Mononuclear cell (primary cell): ENCODE data around the gene TAF4. TPM values are rescaled to one million over a fixed set of nuclear protein-coding genes. Genes with fewer than 3 reads are reported as not detected.

Experiments
- H3K27me3 ChIP-seq: 2 replicates; pipeline ENCODE4 v1.6.0; 2011; ENCODE audit warnings: low read length, control low read depth; ENCODE audit not compliant: insufficient read depth
- H3K4me1 ChIP-seq: 2 replicates; pipeline ENCODE4 v1.5.1; 2011; ENCODE audit warnings: mild to moderate bottlenecking, low read length, control low read depth; ENCODE audit not compliant: insufficient read depth
- H3K4me3 ChIP-seq: 2 replicates; pipeline ENCODE4 v1.5.1; 2011; ENCODE audit warnings: mild to moderate bottlenecking, low read length, moderate library complexity
- H3K9me3 ChIP-seq: 2 replicates; pipeline ENCODE4 v1.5.1; 2011; ENCODE audit warnings: low read depth, mild to moderate bottlenecking, control low read depth, low read length
- total RNA-seq: library from RNA; depleted of rRNA; stranded (reverse); fragments of >200 nt; gene quantifications from one replicate; pipeline ENCODE4 v1.2.3, GENCODE V29; 2012

TAF4 gene
- total RNA-seq, 1 donor = 7.7 TPM

DNA sequence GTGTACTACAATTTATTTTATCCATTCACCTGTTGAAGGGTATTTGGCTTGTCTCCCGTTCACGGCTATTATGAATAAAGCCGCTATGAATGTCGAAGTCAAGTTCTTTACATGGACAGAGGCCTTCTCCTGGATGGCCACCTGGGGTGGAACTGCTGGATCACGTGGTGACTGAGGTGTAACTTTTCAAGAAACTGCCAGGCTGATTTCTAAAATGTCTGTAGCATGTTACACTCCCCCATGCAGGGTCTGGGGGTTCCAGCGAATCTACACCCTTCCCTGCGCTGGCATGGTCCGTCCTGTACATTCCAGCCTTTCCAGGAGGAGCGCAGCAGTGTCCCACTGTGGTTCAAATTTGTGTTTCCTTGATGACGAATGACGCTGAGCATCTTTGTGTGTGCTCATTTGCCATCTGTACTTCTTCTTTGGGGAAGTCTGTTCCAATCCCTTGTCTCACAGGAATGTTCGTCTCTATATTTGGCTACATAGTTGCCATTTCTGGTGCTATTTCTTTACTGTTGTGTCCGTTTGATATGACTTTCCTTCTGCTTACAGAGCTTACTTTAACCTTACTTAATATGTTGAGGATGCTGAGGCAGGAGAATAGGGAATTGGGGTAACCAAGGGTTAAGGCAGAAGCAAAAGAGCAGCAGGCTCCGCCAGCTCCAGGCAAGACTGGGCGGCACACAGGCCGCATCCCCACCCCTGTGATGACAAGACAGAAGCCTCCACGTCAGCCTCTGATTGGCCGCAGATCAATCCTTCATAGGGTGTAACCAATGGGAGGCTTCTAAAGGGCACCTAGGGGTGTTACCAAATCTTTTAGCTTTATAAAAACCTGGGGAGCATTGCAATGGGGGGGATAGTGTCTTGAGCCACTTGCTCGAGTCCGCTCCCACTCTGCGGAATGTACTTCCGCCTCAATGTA is 106.6 kb downstream of the TAF4 start:
- no peaks in the 10 kb centered on the region for H3K27me3 ChIP-seq

DNA sequence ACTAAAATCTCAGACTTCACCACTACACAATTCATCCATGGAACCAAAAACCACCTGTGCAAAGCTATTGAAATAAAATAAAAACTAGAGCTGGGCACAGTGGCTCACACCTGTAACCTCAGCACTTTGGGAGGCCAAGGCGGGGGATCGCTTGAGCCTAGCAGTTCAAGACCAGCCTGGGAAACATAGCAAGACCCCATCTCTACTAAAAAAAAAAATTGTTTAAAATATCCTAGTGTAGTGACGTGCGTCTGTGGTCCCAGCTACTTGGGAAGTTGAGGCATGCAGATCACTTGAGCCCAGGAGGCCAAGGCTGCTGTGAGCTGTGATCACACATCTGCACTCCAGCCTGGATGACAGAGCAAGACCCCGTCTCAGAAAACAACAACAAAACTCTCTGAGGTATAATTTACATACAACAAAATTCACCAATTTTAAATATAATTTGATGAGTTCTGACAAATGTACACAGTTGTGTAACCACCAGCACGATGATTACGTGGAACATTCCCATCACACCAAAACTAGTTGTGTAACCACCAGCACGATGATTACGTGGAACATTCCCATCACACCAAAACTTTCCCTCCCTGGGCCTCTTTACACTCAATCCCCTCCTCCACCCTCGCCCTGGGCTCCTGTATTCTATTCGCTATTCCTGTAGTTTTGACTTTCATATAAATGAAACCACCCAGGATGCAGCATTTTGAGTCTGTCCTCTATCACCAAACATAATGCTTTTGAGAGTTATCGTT is 107.5 kb downstream of the TAF4 start:
- H3K9me3 ChIP-seq = no peaks in the 10 kb centered on the region
- H3K4me1 ChIP-seq = no peaks in the 10 kb centered on the region
- no peak overlapping the region for H3K4me3 ChIP-seq
- no peaks in the 10 kb centered on the region for H3K27me3 ChIP-seq

More for the DNA sequence above, 106.6 kb downstream of the TAF4 start:
- Histone ChIP-seq H3K4me3 (no peak overlapping the region), H3K4me1 (no peaks in the 10 kb centered on the region), H3K9me3 (no peaks in the 10 kb centered on the region)

DNA sequence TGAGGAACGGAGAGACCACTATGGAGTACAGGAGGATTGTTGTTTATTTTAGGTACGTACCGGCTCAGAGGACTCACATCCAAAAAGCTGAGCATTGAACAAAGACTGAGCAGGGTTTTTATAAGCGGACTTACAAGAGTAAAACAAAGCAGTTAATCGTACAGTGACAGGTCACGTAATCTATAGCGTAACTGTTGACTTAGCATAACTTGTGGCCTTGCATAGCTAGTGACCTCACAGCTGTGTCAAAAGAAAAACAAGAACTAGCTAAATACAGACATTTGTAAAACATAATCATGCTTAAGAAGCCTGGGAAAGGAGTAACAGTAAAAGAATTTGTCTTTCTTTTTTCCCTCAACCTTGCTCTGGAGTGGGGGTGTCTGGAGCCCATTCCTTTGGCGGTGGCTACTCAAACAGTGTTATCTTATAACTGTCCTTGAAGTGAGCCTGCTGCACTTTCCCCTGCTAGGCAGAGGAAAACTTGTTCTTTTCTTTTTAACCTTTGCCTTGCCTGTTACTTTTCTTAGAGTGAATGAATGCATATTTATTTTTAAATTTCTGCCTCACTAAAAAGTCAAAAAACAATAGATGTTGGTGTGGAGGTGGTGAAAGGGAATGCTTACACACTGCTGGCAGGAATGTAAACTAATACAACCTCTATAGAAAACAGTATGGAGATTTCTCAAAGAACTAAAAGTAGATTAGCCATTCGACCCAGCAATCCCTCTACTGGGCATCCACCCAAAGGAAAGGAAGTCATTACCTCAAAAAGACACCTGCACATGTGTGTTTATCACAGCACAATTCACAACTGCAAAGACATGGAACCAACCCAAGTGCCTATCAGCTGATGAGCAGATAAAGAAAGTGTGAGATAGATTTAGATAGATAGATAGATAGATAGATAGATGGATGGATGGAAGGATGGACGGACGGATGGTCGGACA is 109.0 kb downstream of the TAF4 start:
- Histone ChIP-seq H3K9me3 (no peaks in the 10 kb centered on the region), H3K27me3 (no peaks in the 10 kb centered on the region), H3K4me3 (no peak overlapping the region), H3K4me1 (no peaks in the 10 kb centered on the region)

DNA sequence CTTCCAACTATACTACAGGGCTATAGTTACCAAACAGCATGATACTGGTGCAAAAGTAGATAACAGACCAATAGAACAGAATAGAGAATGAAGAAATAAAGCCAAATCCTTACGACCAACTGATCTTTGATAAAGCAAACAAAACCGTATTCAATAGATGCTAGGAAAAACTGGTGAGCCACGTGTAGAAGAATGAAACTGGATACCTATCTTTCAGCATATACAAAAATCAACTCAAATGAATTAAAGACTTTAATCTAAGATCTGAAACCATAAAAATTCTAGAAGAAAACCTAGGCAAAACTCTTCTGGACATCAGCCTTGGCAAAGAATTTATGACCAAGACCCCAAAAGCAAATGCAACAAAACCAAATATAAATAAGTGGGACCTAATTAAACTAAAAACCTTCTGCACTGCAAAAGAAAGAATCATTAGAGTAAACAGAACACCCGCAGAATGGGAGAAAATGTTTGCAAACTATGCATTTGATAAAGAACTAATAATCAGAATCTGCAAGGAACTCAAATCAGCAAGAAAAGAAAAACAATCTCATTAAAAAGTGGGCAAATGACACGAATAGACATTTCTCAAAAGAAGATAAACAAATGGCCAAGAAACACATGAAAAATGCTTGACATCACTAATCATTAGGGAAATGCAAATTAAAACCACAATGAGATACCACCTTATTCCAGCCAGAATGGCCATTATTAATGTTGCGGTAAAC is 109.8 kb downstream of the TAF4 start:
- H3K9me3 ChIP-seq = no peaks in the 10 kb centered on the region
- no peaks in the 10 kb centered on the region for H3K27me3 ChIP-seq
- H3K4me3 ChIP-seq = no peak overlapping the region
- H3K4me1 ChIP-seq = no peaks in the 10 kb centered on the region

DNA sequence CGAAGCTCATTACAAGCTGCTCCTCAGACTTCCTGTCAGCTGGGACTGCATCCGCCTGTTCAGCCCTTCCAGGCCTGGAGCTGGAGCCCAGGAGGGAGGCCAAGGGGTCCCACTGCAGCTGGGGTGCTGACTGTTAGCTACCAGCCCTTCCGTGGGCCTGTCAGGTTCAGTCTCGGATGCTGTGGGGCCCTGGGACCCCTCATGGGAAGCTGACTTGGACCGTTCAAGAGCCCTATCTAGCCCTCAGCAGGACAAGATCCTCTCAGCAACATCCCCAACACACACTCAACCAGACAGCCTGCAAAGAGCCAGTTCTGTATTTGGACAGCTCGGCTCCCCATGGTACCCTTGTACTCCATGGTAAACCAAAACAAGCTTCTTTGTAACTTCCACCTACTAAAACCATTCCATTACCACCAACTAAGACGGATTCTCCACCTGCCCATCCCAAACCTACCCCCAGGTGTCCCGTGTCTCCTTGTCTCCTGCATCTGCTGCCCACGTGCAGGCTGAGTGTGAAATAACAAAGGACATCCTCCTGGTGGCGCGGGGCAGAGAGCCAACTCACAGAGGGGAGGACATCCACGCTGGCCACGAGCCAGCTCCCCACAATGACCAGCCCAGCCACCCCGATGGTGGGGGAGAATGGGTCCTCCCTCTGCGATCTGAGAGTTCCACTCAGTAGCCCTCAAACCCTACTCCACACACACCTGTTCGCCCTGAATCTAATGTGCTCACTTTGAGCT is 111.2 kb downstream of the TAF4 start:
- no peaks in the 10 kb centered on the region for H3K4me1 ChIP-seq
- no peaks in the 10 kb centered on the region for H3K9me3 ChIP-seq
- H3K4me3 ChIP-seq = no peak overlapping the region
- no peaks in the 10 kb centered on the region for H3K27me3 ChIP-seq

DNA sequence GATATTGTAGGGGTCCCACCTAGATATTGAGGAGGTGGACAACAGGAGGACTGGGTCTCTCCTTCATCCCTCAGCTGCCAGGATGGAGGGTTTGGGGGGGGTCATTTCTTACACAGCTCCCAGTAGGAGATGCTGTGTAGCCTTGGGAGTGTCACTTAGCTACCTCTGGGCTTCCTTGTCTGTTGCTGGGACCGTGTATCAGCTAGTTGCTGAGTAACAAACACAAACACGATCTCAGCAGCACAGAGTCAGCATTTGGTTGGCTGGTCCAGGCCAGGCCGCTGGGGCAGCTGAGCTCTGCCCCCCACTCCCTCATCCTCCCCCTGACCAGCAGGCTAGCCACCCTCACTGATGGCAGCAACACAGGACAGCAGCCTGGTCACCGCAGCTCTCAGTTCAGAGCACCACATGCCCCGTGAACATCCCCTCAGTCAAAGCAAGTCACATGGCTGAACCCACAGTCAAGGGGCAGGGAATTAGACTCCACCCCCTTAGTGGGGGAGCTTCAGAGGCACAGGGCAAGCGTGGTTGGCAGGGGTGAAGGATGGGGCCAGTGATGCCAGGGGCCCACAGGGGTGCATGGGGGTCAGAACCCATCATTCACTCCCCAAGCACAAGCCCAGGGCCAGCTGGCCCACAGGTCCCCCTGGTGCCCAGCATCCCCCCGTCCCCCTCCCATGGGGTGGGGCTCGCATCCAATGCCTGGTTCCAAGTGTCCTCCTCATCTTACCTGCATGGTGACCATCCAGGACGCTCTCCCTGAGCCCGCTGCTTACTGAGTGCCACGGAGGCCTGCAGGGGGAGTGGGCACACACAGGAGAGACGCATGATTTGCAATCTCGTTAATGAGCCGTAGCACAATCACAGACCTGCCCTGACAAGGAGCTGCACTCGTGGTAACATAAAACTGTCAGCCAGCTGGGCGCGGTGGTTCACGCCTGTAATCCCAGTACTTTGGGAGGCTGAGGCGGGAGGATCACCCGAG is 112.4 kb downstream of the TAF4 start:
- H3K27me3 ChIP-seq = no peaks in the 10 kb centered on the region
- no peaks in the 10 kb centered on the region for H3K9me3 ChIP-seq
- no peak overlapping the region for H3K4me3 ChIP-seq
- H3K4me1 ChIP-seq = no peaks in the 10 kb centered on the region

DNA sequence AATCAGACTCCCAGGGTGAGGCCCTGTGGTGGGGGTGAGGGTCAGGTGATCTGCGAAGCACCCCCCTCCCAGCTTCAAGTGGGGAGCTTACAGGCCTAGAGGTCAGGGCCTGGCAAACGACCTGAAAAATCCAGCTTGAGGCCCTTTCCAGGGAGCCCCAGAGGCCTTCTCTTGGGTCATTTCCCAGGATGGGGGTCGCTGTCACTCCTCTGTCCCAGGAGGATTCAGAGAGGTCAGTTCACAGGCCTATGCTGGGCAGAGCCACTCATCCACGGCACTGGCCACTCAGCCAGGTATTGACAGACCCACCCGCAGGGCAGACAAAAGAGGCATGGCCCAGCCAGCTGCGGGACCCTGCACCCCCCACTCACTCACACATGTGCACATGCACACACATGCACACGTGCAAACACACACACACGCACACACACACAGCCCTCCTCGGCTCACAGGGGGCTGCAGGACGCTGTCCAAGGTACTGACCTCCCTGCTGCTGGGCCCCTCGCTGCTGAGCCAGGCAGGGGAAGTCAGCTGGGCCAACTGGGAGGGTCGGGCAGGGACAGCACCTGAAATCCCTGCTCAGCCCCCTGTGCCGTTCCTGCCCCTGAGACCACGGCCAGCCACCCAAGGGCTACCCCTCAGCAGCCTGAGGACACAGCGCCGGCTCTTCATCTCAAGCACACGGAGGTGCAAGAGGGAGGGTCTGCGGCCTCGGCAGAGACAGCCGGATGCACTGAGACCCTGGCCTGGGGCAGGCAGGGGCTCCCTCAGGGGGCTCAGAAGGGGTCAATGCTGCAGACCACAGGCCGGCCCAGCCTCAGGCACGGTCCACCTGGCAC is 113.8 kb downstream of the TAF4 start:
- no peaks in the 10 kb centered on the region for H3K9me3 ChIP-seq
- no peaks in the 10 kb centered on the region for H3K4me1 ChIP-seq
- H3K27me3 ChIP-seq = no peaks in the 10 kb centered on the region
- H3K4me3 ChIP-seq = no peak overlapping the region

DNA sequence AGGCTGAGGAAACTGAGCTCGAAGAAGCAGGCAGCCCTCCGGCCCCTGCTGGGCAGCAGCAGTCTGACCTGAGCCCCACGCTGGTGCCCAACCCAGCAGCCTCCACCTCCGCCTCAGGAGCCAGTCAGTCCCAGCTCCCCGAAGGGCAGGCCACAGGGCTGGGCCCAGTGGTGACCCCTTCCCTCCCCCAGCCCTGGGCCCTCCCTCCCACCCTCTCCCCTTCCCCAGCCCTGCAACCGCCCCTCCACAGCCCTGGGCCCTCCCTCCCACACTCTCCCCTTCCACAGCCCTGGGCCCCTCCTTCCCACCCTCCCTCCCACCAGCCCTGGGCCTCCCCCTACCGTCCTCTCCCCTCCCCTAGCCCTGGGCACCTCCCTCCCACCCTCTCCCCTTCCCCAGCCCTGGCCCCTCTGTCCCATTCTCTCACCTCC is 115.0 kb downstream of the TAF4 start:
- H3K4me3 ChIP-seq = no peak overlapping the region
- no peaks in the 10 kb centered on the region for H3K9me3 ChIP-seq
- H3K27me3 ChIP-seq = no peaks in the 10 kb centered on the region
- H3K4me1 ChIP-seq = no peaks in the 10 kb centered on the region

DNA sequence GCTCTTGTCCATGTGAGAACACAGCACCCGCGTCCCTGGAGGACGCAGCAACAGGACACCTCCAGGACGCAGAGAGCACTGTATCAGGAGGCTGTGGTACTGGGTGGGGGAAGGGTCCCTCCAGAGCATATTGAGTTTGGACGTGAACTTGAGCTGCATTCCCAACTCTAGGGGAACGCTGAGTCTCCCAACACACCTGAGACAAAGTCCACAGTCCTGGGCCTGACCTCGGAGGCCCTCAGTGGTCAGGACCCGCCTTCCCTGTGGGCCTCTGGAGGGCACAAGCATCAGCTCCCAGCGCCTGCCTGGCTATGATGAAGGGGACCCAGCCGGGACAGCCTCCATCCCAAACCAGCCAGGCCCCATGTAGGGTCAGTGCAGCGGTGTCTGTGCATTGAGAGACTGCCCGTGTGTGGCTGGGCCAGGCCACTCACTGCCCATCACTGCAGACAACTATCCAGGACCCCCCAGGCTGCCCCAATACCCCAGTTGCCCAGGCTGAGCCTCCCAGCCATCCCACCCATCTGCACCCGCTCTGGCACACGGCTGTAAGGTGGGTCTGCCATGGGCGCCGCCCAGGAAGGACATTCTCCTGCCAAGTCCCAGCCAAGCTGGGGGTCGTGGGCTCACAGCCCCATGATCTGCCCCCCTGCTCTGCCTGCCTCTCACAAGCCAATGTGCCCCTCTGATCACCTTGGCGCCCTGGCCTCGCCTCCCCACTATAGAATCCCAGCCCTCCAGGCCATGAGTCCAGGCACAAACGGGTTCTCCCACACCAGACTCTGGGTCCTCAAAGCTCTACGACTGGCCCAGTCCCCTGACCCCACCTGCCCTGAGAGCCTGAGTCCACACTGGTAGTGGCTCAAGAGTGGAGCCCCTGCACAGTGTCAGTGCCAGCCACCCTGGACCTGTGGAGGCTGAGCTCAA is 115.7 kb downstream of the TAF4 start:
- no peaks in the 10 kb centered on the region for H3K9me3 ChIP-seq
- no peak overlapping the region for H3K4me3 ChIP-seq
- H3K27me3 ChIP-seq = no peaks in the 10 kb centered on the region
- no peaks in the 10 kb centered on the region for H3K4me1 ChIP-seq

DNA sequence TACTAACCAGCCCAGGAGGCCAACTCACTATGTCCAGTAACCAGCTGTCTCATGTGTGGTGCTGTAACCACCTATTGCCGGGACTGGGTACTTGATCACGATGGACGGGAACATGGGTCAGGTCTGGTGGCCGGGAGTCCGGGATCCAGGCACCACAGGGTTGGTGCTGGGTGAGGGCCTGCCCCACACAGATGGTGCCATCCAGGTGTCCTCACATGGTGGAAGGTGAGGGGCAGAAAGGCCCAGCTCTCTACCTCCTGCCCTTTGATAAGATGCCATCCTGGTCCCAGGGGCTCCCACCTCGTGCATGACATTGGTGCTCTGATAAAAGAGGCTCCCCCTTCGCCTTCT is 116.3 kb downstream of the TAF4 start:
- no peaks in the 10 kb centered on the region for H3K9me3 ChIP-seq
- H3K4me3 ChIP-seq = no peak overlapping the region
- H3K27me3 ChIP-seq = no peaks in the 10 kb centered on the region
- H3K4me1 ChIP-seq = no peaks in the 10 kb centered on the region

DNA sequence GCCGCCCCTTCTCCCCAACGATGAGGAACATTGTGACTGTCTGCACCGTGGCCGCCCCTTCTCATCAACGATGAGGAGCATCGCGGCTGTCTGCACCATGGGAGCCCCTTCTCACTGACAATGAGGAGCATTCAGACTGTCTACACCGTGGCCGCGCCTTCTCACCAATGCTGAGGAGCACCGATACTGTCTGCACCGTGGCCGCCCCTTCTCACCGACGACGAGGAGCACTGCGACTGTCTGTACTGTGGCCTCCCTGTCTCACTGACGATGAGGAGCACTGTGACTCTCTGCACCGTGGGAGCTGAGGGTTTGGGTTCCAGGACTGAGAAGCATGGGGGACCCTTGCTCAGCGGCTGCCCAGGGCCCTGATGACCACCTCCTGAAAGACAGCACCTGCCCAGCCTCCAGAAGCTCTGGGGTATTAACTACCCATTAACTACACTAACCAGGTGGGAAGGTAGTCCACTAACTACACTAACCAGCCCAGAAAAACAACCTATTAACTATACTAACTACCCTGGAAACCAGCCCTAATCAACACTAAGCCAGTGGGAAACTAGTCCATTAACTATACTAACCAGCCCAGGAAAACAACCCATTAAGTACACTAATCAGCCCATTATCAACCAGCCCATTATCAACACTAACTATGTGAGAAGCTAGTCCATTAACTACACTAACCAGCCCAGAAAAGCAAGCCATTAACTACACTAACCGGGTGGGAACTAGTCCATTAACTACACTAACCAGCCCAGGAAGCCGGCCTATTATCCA is 116.9 kb downstream of the TAF4 start:
- Histone ChIP-seq H3K4me1 (no peaks in the 10 kb centered on the region), H3K4me3 (no peak overlapping the region), H3K9me3 (no peaks in the 10 kb centered on the region), H3K27me3 (no peaks in the 10 kb centered on the region)
